PC-3 (cell line): ENCODE measurements around the gene ESYT3.

Experiments used
- EZH2 ChIP-seq: fragments of 300-600 bp; sonication (generic); IDR thresholded peaks from one replicate; pipeline ENCODE4 v1.6.1; 2017; ENCODE audit warnings: antibody characterized with exemption, mild to moderate bottlenecking, low read length; ENCODE audit not compliant: unreplicated experiment
- TF ChIP-seq, protein P1 (sequence below): fragments of 300-600 bp; sonication (generic); conservative IDR thresholded peaks from 2 replicates; pipeline ENCODE4 v1.5.1; 2017; ENCODE audit warnings: antibody characterized with exemption, low read depth, mild to moderate bottlenecking, low read length

DNA sequence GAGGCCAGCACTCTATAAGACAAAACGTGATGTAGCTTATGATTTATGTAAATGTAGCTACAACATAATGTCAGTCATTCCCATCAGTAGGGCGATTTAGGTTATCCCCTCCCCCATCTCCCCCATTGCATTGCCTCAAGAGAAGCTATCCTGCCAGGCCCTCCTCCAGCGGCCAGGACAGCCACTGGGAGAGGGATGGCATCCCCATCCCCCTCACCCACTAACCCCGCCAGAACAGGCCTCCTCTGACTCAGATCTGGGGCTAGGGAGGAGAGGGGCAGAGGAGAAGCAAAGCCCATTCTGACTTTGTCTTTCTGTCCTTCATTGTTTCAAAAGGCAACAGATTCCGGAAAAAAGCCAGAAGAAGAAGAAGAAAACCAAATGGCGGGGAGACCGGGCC is 32.6 kb upstream of the ESYT3 start:
- TF ChIP-seq, protein P1, sequence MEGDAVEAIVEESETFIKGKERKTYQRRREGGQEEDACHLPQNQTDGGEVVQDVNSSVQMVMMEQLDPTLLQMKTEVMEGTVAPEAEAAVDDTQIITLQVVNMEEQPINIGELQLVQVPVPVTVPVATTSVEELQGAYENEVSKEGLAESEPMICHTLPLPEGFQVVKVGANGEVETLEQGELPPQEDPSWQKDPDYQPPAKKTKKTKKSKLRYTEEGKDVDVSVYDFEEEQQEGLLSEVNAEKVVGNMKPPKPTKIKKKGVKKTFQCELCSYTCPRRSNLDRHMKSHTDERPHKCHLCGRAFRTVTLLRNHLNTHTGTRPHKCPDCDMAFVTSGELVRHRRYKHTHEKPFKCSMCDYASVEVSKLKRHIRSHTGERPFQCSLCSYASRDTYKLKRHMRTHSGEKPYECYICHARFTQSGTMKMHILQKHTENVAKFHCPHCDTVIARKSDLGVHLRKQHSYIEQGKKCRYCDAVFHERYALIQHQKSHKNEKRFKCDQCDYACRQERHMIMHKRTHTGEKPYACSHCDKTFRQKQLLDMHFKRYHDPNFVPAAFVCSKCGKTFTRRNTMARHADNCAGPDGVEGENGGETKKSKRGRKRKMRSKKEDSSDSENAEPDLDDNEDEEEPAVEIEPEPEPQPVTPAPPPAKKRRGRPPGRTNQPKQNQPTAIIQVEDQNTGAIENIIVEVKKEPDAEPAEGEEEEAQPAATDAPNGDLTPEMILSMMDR: no peak
- no peak for TF ChIP-seq EZH2
